ENCODE measurements around the gene FZD10.

Gene FZD10

DNA sequence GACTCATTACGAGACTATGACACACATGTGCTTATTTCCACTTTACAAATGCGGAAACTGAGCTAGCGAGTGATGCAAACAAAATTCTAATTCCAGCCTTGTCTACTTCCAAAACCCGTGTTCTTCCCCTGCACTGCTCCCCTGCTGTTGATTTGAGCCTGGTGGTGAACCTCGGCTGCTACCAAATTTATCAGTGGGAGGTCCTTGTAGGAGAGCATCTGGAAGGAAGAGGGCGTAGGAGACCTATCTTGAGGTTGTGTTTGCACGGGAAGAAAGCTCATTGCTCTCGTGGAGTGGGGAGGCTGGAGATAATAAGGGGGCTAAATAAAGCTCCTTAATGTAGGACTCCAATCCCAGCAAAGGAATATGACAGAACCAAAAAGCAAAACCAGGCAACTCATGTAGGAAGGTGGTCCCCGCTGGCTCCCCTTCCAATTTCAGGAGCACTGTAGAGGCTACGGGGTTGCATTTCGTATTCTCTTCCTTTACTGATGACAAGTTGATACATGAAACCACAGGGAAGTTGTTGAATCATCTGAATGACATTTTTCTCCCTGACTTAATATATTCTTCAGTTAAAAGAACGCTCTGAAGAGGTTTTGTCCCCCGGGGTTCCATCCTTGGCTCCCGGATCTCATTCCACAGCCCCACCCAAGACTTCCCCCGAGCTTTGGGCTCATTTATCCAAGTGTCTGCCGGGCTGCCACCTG lies 52.6 kb downstream of the FZD10 start:
- no peak for DNase-seq

All from activated CD4-positive, alpha-beta T cell treated with anti-CD3 and anti-CD28 coated beads, Interleukin-2, amount 50 U/mL, for 1 hour (primary cell).